Sigmoid colon (tissue), 4 donors: Measurements from ENCODE around the gene F12.

Experiments used
- CTCF ChIP-seq, 4 experiments: fragments of 450-650 bp in 3 of 4; fragments of 200-600 bp in 1 of 4; IDR thresholded peaks; one replicate each; pipeline ENCODE4 v1.5.1; 2016 to 2019; ENCODE audit warnings: antibody characterized with exemption in 4 of 4, mild to moderate bottlenecking in 3 of 4, moderate library complexity in 2 of 4
- POLR2AphosphoS5 ChIP-seq, 4 donors: sonication (generic); formaldehyde crosslinking; IDR thresholded peaks; one replicate each; pipeline ENCODE4 v1.6.1; 2017; ENCODE audit warnings: antibody characterized with exemption in 4 of 4

GRCh38 chr5:177419046-177419445 lies 9.7 kb upstream of the F12 start:
- TF ChIP-seq CTCF (IDR thresholded peaks at IDR 0.05) (no peak), POLR2AphosphoS5 (IDR thresholded peaks at IDR 0.05) (no peak)
